OCI-LY3 (cell line): ENCODE data around the gene MLST8.

Experiments used
- H2AFZ ChIP-seq: fragments of 200-600, 300-600 bp; shearing (Covaris generic); 2 replicates; pipeline ENCODE4 v1.6.0; 2014; ENCODE audit warnings: antibody characterized with exemption, low read depth, low read length
- H3K27ac ChIP-seq: fragments of 200-600, 300-600 bp; sonication (generic); 2 replicates; pipeline ENCODE4 v1.5.1; 2014; ENCODE audit warnings: mild to moderate bottlenecking, low read length, moderate library complexity, mixed read lengths
- H3K27me3 ChIP-seq: fragments of 200-600, 300-600 bp; sonication (generic); 2 replicates; pipeline ENCODE4 v1.6.1; 2014; ENCODE audit warnings: low read depth, low read length, mixed read lengths
- H3K36me3 ChIP-seq: fragments of 200-600, 300-600 bp; sonication (generic); replicated peaks from 2 replicates; pipeline ENCODE3; 2014; ENCODE audit warnings: low read depth, low read length, mixed read lengths
- H3K4me1 ChIP-seq: fragments of 300-600, 200-600 bp; sonication (generic); 2 replicates; pipeline ENCODE4 v1.6.1; 2014; ENCODE audit warnings: low read length, mixed read lengths
- H3K4me2 ChIP-seq: fragments of 200-600, 300-600 bp; sonication (generic); 2 replicates; pipeline ENCODE4 v1.6.1; 2014; ENCODE audit warnings: low read length, mixed read lengths
- H3K4me3 ChIP-seq: fragments of 300-600, 200-600 bp; sonication (generic); 2 replicates; pipeline ENCODE4 v1.5.1; 2014; ENCODE audit warnings: antibody characterized with exemption, mild to moderate bottlenecking, low read length, moderate library complexity
- H3K79me2 ChIP-seq: fragments of 300-600, 200-600 bp; shearing (Covaris generic); 2 replicates; pipeline ENCODE4 v1.6.1; 2014; ENCODE audit warnings: mild to moderate bottlenecking, low read length, mixed read lengths
- H3K9ac ChIP-seq: fragments of 300-600, 200-600 bp; shearing (Covaris generic); 2 replicates; pipeline ENCODE4 v1.6.0; 2014; ENCODE audit warnings: mild to moderate bottlenecking, low read length, moderate library complexity
- H3K9me3 ChIP-seq: fragments of 200-600, 300-600 bp; shearing (Covaris generic); 2 replicates; pipeline ENCODE4 v1.6.1; 2014; ENCODE audit warnings: low read length, mixed read lengths; ENCODE audit not compliant: insufficient read depth
- H4K20me1 ChIP-seq: fragments of 200-600, 300-600 bp; sonication (generic); 2 replicates; pipeline ENCODE4 v1.6.1; 2016; ENCODE audit warnings: low read length, mixed read lengths; ENCODE audit not compliant: insufficient read depth
- EZH2phosphoT487 ChIP-seq: fragments of 200-600 bp; shearing (Covaris generic); IDR thresholded peaks from 2 replicates; pipeline ENCODE4 v1.6.1; 2018; ENCODE audit warnings: antibody characterized with exemption, mixed run types, low read depth
- TF ChIP-seq, protein P1 (sequence below): fragments of 200-600, 300-600 bp; sonication (generic); IDR thresholded peaks from 2 replicates; pipeline ENCODE4 v1.5.1; 2014; ENCODE audit warnings: antibody characterized with exemption, low read length, low read depth

MLST8 gene

DNA sequence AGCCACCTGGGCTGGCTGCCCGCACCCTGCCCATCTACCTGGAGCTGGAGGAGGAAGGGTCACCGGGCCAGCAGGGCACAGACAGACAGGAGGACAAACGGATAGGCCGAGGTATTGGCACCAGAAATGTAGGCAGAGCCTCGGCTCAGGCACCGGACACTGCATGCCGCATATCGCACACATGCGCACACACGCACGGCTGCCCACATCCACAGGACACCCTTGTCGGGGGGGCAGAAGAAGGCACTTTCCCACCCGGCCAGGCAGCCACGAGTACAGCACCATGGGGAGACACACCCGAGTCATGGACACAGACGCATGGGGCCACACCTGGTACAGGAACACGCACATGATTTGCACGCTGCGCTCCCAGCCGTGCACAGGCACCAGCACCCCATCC, 23.3 kb upstream of the MLST8 start:
- no peak for TF ChIP-seq EZH2phosphoT487
- TF ChIP-seq, protein P1, sequence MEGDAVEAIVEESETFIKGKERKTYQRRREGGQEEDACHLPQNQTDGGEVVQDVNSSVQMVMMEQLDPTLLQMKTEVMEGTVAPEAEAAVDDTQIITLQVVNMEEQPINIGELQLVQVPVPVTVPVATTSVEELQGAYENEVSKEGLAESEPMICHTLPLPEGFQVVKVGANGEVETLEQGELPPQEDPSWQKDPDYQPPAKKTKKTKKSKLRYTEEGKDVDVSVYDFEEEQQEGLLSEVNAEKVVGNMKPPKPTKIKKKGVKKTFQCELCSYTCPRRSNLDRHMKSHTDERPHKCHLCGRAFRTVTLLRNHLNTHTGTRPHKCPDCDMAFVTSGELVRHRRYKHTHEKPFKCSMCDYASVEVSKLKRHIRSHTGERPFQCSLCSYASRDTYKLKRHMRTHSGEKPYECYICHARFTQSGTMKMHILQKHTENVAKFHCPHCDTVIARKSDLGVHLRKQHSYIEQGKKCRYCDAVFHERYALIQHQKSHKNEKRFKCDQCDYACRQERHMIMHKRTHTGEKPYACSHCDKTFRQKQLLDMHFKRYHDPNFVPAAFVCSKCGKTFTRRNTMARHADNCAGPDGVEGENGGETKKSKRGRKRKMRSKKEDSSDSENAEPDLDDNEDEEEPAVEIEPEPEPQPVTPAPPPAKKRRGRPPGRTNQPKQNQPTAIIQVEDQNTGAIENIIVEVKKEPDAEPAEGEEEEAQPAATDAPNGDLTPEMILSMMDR, result no peak
- no peak overlapping the region for H3K4me2 ChIP-seq
- H3K36me3 ChIP-seq, result peaks cover 4% of the 10 kb centered on the region
- H4K20me1 ChIP-seq, result no peaks in the 10 kb centered on the region
- no peaks in the 10 kb centered on the region for H3K9me3 ChIP-seq
- H3K4me1 ChIP-seq, result no peaks in the 10 kb centered on the region
- no peak overlapping the region for H3K9ac ChIP-seq
- H3K27ac ChIP-seq, result no peak overlapping the region
- H3K79me2 ChIP-seq, result no peaks in the 10 kb centered on the region
- no peaks in the 10 kb centered on the region for H3K27me3 ChIP-seq
- H2AFZ ChIP-seq, result no peak overlapping the region
- H3K4me3 ChIP-seq, result no peak overlapping the region

DNA sequence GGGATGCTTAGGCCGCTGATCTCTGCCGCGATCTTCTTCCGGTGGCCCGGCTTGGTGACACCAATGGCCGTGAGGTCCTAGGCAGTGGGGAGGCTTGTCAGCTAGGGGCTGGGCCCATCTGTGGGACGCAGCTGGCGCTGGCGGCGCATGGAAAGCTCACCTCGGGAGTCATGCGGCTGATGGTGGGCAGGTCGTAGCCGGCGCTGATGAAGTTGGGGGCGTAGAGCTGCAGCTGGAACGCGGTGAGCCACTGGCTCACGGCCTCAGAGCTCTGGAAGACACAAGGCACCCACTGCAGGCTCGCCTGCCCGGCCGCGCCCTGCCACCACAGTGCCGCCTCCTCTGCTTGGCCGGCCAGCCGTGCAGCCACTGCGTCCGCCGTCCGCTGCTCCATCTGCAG, 21.6 kb upstream of the MLST8 start:
- Histone ChIP-seq H3K4me3 (no peak overlapping the region), H3K79me2 (no peaks in the 10 kb centered on the region), H3K4me2 (no peak overlapping the region), H3K9ac (no peak overlapping the region), H3K27ac (no peak overlapping the region), H2AFZ (no peak overlapping the region), H3K36me3 (no peaks in the 10 kb centered on the region), H3K4me1 (no peaks in the 10 kb centered on the region), H3K9me3 (no peaks in the 10 kb centered on the region), H4K20me1 (no peaks in the 10 kb centered on the region), H3K27me3 (no peaks in the 10 kb centered on the region)
- no peak for TF ChIP-seq EZH2phosphoT487
- TF ChIP-seq, protein P1, result no peak

DNA sequence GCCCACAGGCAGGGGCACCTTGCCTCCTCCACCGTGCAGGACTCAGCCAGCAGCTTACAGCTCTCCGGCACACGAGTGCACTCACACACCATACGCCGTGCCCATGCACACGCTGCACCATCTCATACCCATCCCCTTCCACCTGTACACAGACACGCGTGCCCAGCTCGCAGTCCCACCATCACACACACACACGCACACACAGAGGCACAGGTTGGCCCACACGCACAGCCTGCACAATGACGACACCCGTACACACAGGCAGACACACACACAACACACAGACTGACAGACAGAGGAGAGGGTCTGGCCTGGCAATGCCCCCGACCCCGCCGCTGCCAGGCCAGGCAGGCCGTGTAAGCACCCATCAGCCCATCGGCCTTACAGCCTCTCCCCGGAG, 20.9 kb upstream of the MLST8 start:
- Histone ChIP-seq H3K4me2 (no peak overlapping the region), H3K27ac (no peak overlapping the region), H2AFZ (no peak overlapping the region), H3K9ac (no peak overlapping the region), H4K20me1 (no peaks in the 10 kb centered on the region), H3K9me3 (no peaks in the 10 kb centered on the region), H3K4me1 (no peaks in the 10 kb centered on the region), H3K27me3 (no peaks in the 10 kb centered on the region), H3K4me3 (no peak overlapping the region), H3K36me3 (no peaks in the 10 kb centered on the region), H3K79me2 (no peaks in the 10 kb centered on the region)
- TF ChIP-seq EZH2phosphoT487, result no peak
- TF ChIP-seq, protein P1, result no peak

DNA sequence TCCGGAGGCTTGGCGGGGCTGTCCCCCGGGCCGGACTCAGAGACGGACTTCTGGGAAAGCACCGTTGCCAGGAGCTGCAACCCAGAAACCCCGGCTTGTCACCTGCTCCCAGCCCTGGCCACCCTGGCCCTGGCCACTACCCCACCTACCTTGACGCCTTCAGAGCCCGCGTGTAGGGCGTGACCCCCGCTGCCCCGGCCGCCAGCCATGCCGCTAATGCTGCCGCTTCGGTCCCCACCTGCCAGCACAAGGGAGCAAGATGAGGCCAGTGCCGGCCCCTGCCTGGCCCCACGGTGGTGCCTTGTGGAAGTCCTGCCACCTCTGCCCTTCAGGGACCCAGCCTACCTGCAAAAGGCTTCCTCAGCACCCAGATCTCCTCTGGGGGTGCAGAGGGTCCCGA, 20.3 kb upstream of the MLST8 start:
- H3K27ac ChIP-seq, result no peak overlapping the region
- no peaks in the 10 kb centered on the region for H3K27me3 ChIP-seq
- H4K20me1 ChIP-seq, result no peaks in the 10 kb centered on the region
- no peak overlapping the region for H3K4me2 ChIP-seq
- no peaks in the 10 kb centered on the region for H3K36me3 ChIP-seq
- no peaks in the 10 kb centered on the region for H3K79me2 ChIP-seq
- no peak overlapping the region for H3K9ac ChIP-seq
- no peak for TF ChIP-seq EZH2phosphoT487
- TF ChIP-seq, protein P1, result no peak
- H3K9me3 ChIP-seq, result no peaks in the 10 kb centered on the region
- H3K4me3 ChIP-seq, result no peak overlapping the region
- no peaks in the 10 kb centered on the region for H3K4me1 ChIP-seq
- H2AFZ ChIP-seq, result no peak overlapping the region
